KMS-11 (cell line): ENCODE results near the gene RNFT2.

ENCODE experiments used
- H2AFZ ChIP-seq: fragments of 200-600 bp; sonication (generic); 2 replicates; pipeline ENCODE4 v1.6.1; 2016; ENCODE audit warnings: antibody characterized with exemption, mixed run types, low read depth
- H3K27ac ChIP-seq: fragments of 200-600 bp; sonication (generic); 2 replicates; pipeline ENCODE4 v1.6.1; 2016; ENCODE audit warnings: mild to moderate bottlenecking, mixed run types
- H3K27me3 ChIP-seq: fragments of 200-600 bp; sonication (generic); 2 replicates; pipeline ENCODE4 v1.6.1; 2017; ENCODE audit warnings: mild to moderate bottlenecking, low read depth, mixed run types, moderate library complexity; ENCODE audit not compliant: insufficient read depth
- H3K36me3 ChIP-seq: fragments of 200-600 bp; sonication (generic); 2 replicates; pipeline ENCODE4 v1.6.1; 2017; ENCODE audit warnings: mild to moderate bottlenecking, mixed run types; ENCODE audit not compliant: insufficient read depth
- H3K4me1 ChIP-seq: fragments of 200-600 bp; sonication (generic); 2 replicates; pipeline ENCODE4 v1.6.1; 2016; ENCODE audit warnings: mild to moderate bottlenecking, low read depth, mixed run types; ENCODE audit not compliant: poor library complexity, severe bottlenecking
- H3K4me2 ChIP-seq: fragments of 200-600 bp; sonication (generic); 2 replicates; pipeline ENCODE4 v1.7.0; 2016; ENCODE audit warnings: mild to moderate bottlenecking, mixed run types
- H3K4me3 ChIP-seq: fragments of 200-600 bp; sonication (generic); IDR thresholded peaks from 2 replicates; pipeline ENCODE4 v1.6.1; 2017; ENCODE audit warnings: low read depth, low read length, mixed read lengths; ENCODE audit not compliant: insufficient read depth
- H3K79me2 ChIP-seq: fragments of 200-600 bp; sonication (generic); 2 replicates; pipeline ENCODE4 v1.6.1; 2016; ENCODE audit warnings: low read depth, mixed run types; ENCODE audit not compliant: insufficient read depth
- H3K9ac ChIP-seq: fragments of 200-600 bp; sonication (generic); 2 replicates; pipeline ENCODE4 v1.6.1; 2016; ENCODE audit warnings: mild to moderate bottlenecking, mixed run types
- H4K20me1 ChIP-seq: fragments of 200-600 bp; sonication (generic); 2 replicates; pipeline ENCODE4 v1.6.1; 2016; ENCODE audit warnings: mild to moderate bottlenecking, mixed run types; ENCODE audit not compliant: insufficient read depth
- CTCF ChIP-seq: fragments of 200-600 bp; sonication (generic); conservative IDR thresholded peaks from 2 replicates; pipeline ENCODE4 v1.6.1; 2017; ENCODE audit warnings: low read depth, mild to moderate bottlenecking, antibody characterized with exemption, low read length, moderate library complexity, mixed read lengths

The RNFT2 gene

GRCh38 chr12:116890330-116890729, 152.2 kb downstream of the RNFT2 start:
- H3K27ac ChIP-seq: no peak overlapping the region
- no peak for TF ChIP-seq CTCF
- H3K9ac ChIP-seq: no peak overlapping the region
- H3K4me3 ChIP-seq: no peak overlapping the region
- H3K36me3 ChIP-seq: no peaks in the 10 kb centered on the region
- H4K20me1 ChIP-seq: no peaks in the 10 kb centered on the region
- no peaks in the 10 kb centered on the region for H3K4me1 ChIP-seq
- no peak overlapping the region for H3K4me2 ChIP-seq
- no peaks in the 10 kb centered on the region for H3K79me2 ChIP-seq
- no peak overlapping the region for H2AFZ ChIP-seq
- no peaks in the 10 kb centered on the region for H3K27me3 ChIP-seq

GRCh38 chr12:116891019-116891418, 152.9 kb downstream of the RNFT2 start:
- Histone ChIP-seq H2AFZ (no peak overlapping the region), H3K27ac (no peak overlapping the region), H3K36me3 (no peaks in the 10 kb centered on the region), H3K4me1 (no peaks in the 10 kb centered on the region), H3K27me3 (no peaks in the 10 kb centered on the region), H3K9ac (no peak overlapping the region), H3K4me3 (no peak overlapping the region), H4K20me1 (no peaks in the 10 kb centered on the region), H3K79me2 (no peaks in the 10 kb centered on the region), H3K4me2 (no peak overlapping the region)
- no peak for TF ChIP-seq CTCF

- Histone ChIP-seq H4K20me1 (no peaks in the 10 kb centered on the region), H3K9ac (no peak overlapping the region), H3K4me1 (no peaks in the 10 kb centered on the region), H3K27ac (no peak overlapping the region), H3K27me3 (no peaks in the 10 kb centered on the region), H3K79me2 (no peaks in the 10 kb centered on the region), H3K4me3 (no peak overlapping the region), H3K36me3 (no peaks in the 10 kb centered on the region), H2AFZ (no peak overlapping the region), H3K4me2 (no peak overlapping the region)
- no peak for TF ChIP-seq CTCF
Measured at GRCh38 chr12:116892349-116893140, 154.4 kb downstream of the RNFT2 start.

GRCh38 chr12:116894913-116895312, 156.8 kb downstream of the RNFT2 start:
- no peak overlapping the region for H3K4me2 ChIP-seq
- no peaks in the 10 kb centered on the region for H3K27me3 ChIP-seq
- no peak overlapping the region for H3K9ac ChIP-seq
- H3K4me3 ChIP-seq: no peak overlapping the region
- no peak overlapping the region for H3K27ac ChIP-seq
- H3K4me1 ChIP-seq: no peaks in the 10 kb centered on the region
- no peak for TF ChIP-seq CTCF
- H3K36me3 ChIP-seq: no peaks in the 10 kb centered on the region
- no peaks in the 10 kb centered on the region for H4K20me1 ChIP-seq
- H2AFZ ChIP-seq: no peak overlapping the region
- H3K79me2 ChIP-seq: no peaks in the 10 kb centered on the region
